Vein endothelial cell (primary cell): Measurements from ENCODE around the gene GPR18. TPM values are rescaled to one million over a fixed set of nuclear protein-coding genes. Genes with fewer than 3 reads are reported as not detected.

Experiments used
- small RNA-seq: library from RNA; depleted of rRNA; stranded (forward); fragments of <200 nt; gene quantifications from one replicate; pipeline ENCODE3, GENCODE V24; 2012
- total RNA-seq: library from RNA; depleted of rRNA; stranded (reverse); fragments of >200 nt; gene quantifications from 2 replicates; pipeline ENCODE4 v1.2.3, GENCODE V29; 2012

The GPR18 gene
- not detected in 2 replicates for total RNA-seq

DNA sequence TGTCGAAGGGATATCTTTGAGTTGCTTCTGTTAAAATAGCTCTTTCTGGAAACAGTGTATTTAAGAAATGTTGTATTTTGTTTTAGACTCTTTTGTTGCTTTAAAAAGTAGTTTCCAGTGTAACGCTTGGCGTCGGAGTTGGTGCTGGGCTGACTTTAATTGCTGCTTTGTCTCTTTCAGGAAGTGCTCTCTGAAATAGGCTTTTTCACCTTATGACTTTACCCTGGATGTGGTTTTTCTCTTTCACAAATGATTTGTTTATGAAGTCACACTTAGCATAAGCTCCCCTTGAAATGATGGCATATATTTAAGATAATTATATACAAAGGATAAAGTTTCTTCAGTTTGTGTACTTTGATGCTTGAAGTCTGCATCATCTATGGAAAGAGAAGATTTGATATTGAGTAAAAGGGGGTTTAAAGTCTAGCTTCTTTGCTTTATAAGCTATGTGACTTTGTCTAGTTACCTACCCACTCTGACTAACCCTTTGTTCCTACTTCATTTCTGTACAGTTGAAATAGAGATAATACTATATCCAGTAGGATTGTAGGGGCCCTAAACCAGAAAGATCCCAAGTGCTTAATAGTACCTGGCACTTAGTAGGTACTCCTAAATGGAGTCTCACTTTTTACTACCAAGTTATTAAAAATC is at the start of gene GPR18:
TSS of gene GPR18 (minus strand) at position 170 of the 651 bp plus-strand sequence. CDS start 2,507 bp downstream, outside the sequence.

GRCh38 chr13:99307247-99307646 is 49.1 kb upstream of the GPR18 start, which contains the start of gene GPR183:
TSS of gene GPR183 (minus strand) at chr13:99307399. CDS start at chr13:99296145, 11,254 bp downstream.

Small RNA genes lying within 50 kb of the gene (small RNA-seq; reads per million reads assigned to genes)
- 0.08 reads per million for gene RN7SKP9

Other genes starting within 250 kb of the GPR18 start
- gene UBAC2, start 57.5 kb downstream of the GPR18 start, total RNA-seq, result 30.7 and 40.2 TPM in 2 replicates
- 0.10 and 0.33 TPM in 2 replicates for gene GPR183, start 49.0 kb upstream of the GPR18 start, total RNA-seq
- gene TM9SF2, start 243.1 kb upstream of the GPR18 start, total RNA-seq, result 108 and 138 TPM in 2 replicates